Fibroblast of villous mesenchyme (primary cell): ENCODE data around the gene FXYD3. TPM values are rescaled to one million over a fixed set of nuclear protein-coding genes. Genes with fewer than 3 reads are reported as not detected.
A peak's percentile ranks its signal among the peaks of the same experiment; 100 is the strongest.

Experiments
- DNase-seq: peaks from one replicate; pipeline ENCODE4 v3.0.0-alpha.2; 2010; ENCODE audit warnings: low read depth
- H3K4me3 ChIP-seq: 2 replicates; pipeline ENCODE4 v1.5.1; 2011; ENCODE audit warnings: low read depth, mild to moderate bottlenecking, low read length
- CTCF ChIP-seq: IDR thresholded peaks from 2 replicates; pipeline ENCODE4 v1.5.1; 2012; ENCODE audit warnings: low read depth, mild to moderate bottlenecking, low read length; ENCODE audit not compliant: insufficient read depth
- total RNA-seq: library from RNA; depleted of rRNA; stranded (reverse); fragments of >200 nt; gene quantifications from 2 replicates; pipeline ENCODE4 v1.2.3, GENCODE V29; 2012

FXYD3 gene
- total RNA-seq = not detected in 2 replicates

- peak within 1 kb of the TSS; percentile 32 for H3K4me3 ChIP-seq
- DNase-seq = no peak
- TF ChIP-seq CTCF = no peak
Measured at GRCh38 chr19:35115177-35115951, at the start of gene FXYD3. TSS of gene FXYD3 (plus strand) at chr19:35115823. CDS start at chr19:35119377, 3,554 bp downstream.

GRCh38 chr19:35066121-35066520, 49.5 kb upstream of the FXYD3 start:
- no peak for DNase-seq
- no peak for TF ChIP-seq CTCF
- no peak overlapping the region for H3K4me3 ChIP-seq

GRCh38 chr19:35066691-35067563, 48.7 kb upstream of the FXYD3 start:
- peak; percentile 77 for DNase-seq
- H3K4me3 ChIP-seq = no peak overlapping the region
- TF ChIP-seq CTCF = peak; percentile 88

GRCh38 chr19:35068941-35069634, 46.5 kb upstream of the FXYD3 start:
- no peak for TF ChIP-seq CTCF
- DNase-seq = no peak
- no peak overlapping the region for H3K4me3 ChIP-seq

- DNase-seq = no peak
- TF ChIP-seq CTCF = no peak
- no peak overlapping the region for H3K4me3 ChIP-seq
Measured at GRCh38 chr19:35069696-35070095, 45.9 kb upstream of the FXYD3 start.

GRCh38 chr19:35070471-35070870, 45.2 kb upstream of the FXYD3 start:
- TF ChIP-seq CTCF = no peak
- DNase-seq = no peak
- H3K4me3 ChIP-seq = no peak overlapping the region
